GM10266 (cell line): ENCODE data around the gene CAT.

Source experiments
- DNase-seq: peaks from one replicate; pipeline ENCODE4 v3.0.0; 2012; ENCODE audit errors: extremely low spot score
- TF ChIP-seq, protein P1 (sequence below): IDR thresholded peaks from 2 replicates; pipeline ENCODE4 v1.5.1; 2012; ENCODE audit warnings: mild to moderate bottlenecking, low read depth; ENCODE audit not compliant: control insufficient read depth, insufficient read depth; ENCODE audit errors: missing control alignments

CAT gene

GRCh38 chr11:34483106-34483874 is 44.6 kb downstream of the CAT start:
- TF ChIP-seq, protein P1, sequence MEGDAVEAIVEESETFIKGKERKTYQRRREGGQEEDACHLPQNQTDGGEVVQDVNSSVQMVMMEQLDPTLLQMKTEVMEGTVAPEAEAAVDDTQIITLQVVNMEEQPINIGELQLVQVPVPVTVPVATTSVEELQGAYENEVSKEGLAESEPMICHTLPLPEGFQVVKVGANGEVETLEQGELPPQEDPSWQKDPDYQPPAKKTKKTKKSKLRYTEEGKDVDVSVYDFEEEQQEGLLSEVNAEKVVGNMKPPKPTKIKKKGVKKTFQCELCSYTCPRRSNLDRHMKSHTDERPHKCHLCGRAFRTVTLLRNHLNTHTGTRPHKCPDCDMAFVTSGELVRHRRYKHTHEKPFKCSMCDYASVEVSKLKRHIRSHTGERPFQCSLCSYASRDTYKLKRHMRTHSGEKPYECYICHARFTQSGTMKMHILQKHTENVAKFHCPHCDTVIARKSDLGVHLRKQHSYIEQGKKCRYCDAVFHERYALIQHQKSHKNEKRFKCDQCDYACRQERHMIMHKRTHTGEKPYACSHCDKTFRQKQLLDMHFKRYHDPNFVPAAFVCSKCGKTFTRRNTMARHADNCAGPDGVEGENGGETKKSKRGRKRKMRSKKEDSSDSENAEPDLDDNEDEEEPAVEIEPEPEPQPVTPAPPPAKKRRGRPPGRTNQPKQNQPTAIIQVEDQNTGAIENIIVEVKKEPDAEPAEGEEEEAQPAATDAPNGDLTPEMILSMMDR = no peak

DNA sequence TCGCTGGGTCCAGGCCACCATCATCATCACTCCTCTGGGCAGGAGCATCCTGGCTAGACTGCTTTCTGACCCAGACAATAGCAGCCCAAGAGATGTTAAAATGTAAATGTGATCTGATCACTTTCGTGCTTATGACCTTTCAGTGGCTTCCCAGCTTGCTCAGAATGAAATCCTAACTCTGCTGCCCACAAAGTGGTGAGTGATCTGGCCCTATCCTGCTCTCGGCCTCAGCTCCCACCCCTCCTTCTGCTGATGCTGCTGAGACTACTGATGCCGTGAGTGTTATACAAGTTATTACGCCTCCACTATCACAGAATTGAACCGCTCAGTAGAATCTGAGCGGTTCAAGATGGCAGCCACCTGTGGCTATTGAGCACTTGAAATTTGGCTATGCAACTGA is 48.7 kb downstream of the CAT start:
- TF ChIP-seq, protein P1 = no peak
- no peak for DNase-seq

More at GRCh38 chr11:34483106-34483874, 44.6 kb downstream of the CAT start:
- no peak for DNase-seq

DNA sequence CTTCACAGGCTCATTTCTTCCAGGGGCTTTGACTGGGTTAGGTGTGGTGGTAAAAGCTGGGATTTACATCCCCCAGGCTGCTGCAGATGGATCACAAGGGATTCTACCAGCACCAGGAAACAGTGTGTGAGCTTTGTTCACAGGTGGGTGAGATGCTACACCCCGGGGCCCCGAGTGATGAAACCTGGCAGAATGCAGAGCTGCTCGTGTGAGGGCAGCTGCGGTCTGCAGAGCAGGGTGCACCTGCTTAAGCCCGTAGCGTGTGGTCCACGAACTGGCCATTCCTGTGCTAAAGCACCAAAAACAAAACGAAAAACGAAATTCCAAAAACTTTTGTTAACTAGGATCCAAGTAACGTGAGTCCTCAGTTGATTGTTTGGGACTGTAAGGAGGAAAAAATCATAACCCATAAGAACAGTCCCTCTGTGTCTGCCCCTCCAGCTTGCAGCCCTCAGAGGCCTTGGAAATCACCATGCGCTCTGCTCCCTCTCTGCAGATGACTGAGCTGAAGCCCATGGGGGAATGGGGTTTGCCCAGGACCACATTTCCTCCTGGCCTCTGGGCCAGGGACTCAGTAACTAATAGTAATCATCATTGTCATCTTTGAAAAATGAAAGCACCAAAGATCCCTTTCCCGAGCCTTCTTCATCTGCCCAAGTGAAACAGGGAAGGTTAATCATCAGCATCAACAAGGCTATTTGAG is 50.3 kb downstream of the CAT start:
- TF ChIP-seq, protein P1 = no peak

DNA sequence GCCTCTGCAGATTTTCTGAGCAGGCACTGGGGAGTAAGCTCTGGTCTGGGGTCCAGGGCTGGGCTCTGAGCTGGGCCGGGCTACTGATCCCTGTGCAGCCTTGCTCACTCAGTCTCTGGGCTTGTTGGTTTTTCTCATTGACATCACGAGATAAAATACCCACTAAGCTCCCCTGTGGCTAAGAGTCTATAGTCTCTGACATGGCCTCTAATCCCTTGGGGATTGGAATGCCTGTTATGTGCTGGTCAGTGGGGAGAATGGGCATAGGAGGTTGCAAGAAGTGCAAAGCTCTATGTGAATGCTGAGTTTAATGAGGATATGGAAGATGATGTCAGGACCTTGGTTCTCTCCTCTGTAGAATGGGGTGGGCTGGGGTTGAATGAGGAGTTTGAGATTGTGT is 51.6 kb downstream of the CAT start:
- DNase-seq = no peak
- TF ChIP-seq, protein P1 = no peak

More for the DNA sequence above, 50.3 kb downstream of the CAT start:
- DNase-seq = no peak

DNA sequence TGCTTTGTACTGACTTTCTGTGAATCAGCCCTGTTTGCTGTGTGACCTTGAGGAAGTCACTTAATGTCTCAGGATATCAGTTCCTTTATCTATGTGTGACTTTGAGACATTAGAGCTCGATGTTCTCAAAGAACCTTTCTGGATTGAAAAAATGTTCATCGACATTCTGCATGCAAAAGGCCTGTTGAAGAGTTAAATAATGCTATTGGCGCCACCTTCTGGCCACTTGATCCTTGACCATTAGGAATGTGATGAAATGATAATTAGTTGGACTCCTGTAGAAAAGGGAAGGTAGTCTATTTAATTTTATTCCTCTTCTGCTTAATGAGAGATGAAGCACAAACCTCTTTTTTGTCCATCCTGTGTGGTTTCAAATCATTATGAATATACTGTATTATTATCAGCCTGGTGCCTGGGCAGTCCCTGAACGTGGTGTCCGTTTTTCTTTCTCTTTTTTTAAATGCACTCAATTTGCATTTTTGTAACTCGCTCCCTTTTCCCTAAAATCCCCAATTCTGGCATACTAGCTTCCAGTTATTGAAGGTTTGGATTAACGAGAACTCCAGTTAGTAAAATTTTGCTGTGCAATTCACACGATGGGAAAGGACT is 54.2 kb downstream of the CAT start:
- TF ChIP-seq, protein P1 = peak; percentile 76
- DNase-seq = peak; percentile 64

DNA sequence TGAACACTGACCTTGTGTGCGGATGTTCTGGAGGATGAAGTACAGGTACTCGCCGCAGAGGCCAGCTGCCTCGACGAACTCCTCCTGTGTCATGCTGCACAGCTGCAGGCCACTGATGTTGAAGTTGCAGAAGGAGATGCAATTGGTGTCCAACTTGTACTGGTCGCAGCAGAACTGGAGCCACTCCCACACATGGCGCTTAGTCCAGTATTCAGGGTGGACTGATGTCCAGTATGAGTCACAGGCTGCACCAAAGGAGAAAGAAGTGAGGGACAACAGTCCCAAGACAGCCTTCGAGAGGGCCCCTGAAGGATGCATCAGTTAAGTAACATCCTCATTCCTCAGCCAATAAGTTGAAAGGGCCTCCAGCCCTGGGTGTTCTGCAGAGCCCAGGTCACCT is 54.7 kb downstream of the CAT start:
- TF ChIP-seq, protein P1 = no peak
- DNase-seq = no peak
